ENCODE data around the gene PKDCC.

The PKDCC gene

DNA sequence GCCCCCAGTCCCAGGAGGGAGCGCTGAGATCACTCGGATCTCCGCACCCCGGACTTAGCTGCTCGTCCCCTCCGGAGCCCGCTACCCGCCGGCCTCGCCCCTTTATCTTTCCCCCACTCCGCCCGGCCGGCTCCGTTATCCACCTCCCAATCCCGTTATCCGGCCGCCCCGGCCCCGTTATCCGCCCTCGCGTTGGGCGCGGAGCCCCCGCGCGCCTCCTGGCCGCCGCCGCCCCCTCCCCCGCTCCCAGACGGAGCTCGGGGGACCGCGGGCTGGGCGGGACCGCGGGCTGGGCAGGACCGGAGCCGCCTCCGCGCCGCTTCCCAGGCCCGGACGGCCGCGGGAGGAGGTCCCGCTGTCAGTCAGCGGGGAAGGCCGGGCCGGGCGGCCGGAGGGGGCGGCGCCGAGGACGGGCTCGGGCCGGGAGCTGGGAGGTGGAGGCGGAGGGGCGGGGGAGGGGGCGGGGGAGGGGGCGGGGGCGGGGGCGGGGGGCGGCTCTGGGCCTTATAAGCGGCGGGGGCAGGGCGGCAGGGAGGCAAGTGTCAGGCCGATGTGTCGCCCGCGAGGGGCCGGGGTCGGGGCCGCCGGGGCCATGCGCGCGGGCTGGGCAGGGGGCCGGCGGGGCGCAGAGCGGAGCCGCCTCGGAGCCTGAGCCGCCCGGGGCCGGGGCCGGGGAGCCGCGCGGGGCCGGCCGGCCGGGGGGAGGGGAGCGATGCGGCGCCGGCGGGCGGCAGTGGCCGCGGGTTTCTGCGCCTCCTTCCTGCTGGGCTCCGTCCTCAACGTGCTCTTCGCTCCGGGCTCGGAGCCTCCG is at the start of gene PKDCC:
PKDCC (plus strand) TSS at position 534 of the 811 bp plus-strand sequence; CDS start at position 713, 179 bp downstream.
- peak; percentile 79 for DNase-seq (ENCODE audit: low read depth)

DNA sequence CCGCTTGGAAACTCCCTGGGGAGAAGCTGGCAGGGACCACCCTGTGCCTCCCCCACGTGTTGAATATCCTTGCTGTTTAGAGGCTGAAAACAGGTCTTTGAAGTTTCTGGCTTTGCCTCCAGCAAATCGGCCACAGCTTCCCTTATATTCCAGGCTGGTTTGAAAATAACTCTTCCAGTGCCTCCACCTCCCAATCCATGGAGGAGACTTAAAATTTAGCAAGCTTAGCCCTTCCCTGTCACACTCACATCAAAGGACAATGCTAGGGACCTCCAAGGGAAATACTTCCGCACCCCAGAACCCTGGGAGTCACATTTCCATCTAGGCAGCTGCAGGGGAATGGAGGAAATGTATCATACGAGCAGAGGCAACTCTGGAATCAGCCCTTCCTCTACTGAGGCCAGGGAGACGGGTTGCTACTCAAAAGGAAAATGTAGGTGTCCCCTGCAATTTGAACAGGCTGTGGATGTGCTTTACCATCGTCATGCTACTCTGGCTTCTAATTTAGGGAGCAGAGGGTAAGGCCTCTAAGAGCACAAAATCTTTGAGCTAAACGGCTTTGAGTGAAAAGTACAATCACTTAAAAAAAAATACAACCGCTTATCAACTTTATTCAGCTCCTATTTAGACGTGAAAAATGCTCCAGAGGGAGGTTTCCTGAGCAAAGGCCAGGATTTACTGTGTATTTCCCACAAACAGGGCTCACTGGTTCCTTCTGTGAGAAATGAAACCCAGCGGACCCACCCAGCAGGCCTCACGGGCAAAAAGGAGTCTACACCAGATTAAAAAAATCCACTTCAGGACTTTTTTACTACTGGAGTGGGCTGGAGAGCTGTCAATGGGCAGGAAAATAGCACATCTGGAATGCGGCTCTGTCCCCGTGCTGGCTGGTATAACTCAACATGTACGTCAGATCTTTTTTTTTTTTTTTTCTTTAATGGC is 49.4 kb upstream of the PKDCC start:
- DNase-seq (ENCODE audit: low read depth): no peak

DNA sequence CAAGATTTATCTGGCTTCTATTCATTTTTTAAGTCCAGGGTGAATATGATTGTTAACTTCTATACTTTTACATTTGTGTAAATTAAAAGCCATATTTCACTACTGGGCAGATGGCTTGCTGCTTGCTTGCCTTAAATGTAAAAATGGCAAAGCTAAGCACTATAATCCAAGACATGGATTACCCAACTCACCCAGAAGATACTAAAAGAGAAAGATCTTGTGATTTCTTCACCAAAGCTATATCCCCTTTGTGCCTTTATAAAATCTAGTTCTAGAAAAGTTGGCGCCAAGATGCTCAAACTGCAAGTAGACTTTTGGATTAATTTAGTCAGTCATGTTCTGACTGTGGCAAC is 48.7 kb upstream of the PKDCC start:
- no peak for DNase-seq (ENCODE audit: low read depth)

DNA sequence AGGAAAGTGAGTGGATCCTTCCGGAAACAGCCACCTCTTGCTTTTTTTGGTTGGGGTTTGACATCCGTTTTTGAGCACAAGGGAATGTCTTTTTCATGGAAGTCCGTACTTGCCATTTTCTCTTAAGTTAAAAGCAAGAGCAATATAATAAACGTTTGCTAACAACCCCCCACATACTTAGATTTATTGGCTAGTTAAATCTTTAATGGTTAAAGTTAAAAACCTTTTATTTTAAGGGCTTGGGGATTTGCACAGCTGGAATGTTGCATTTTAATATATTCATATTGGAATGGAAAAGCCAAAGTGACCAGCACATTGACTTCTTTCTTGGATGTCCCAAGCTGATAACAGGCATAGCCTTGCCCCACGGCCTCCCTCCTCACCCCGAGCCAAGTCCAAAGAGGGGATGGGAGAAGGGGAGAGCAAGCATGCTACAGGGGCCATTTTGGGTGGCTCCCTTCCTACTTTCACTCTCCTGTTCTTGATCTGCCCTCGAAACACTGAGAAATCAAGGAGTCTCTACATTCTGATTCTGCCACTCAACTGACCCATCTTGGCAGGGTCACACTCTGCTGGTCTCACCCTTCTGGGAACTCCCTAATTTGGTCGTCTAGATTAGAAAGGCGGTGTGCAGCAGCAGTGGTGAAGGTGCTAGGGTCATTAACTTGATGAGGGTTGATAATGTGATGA is 48.1 kb upstream of the PKDCC start:
- DNase-seq (ENCODE audit: low read depth): no peak

DNA sequence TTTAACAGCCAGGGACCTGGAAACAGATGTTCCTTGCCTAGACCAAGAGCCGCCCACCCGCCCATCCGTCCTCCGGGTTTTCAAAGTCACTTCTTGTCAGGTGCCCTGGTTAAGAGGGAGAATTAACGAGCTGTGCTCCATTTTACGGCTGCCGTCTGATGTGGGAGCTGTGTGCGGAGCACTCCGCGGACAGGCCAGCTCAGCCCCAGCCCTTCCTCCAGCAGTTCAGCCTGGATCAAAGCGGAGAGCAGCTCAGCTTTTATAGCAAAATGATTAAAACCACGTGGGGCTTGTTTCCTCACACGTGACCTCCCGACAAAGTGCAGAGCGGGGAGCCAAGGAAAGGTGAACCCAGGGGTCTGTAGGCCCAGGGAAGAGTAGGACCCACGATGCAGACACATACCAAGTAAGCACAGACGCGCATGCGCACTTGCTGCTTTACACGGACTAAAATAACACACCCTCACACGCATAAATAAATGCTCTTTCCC is 46.1 kb upstream of the PKDCC start:
- DNase-seq (ENCODE audit: low read depth): no peak

DNA sequence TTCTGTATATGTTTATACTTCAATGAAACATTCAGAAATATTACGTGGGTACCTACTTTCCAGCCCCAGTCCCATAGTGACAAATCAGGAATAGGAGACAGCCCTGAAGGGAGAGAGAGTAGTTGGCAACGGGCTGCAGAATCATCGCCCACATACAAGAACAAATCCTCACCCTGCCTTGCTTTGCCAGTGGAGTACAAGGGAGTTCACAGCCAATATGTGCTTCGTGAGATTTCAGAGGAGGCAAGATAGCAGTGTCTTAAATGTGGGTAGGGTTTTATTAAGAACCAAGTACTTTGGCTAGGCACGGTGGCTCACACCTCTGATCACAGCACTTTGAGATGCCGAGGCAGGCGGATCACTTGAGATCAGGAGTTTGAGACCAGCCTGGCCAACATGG is 40.3 kb upstream of the PKDCC start:
- DNase-seq (ENCODE audit: low read depth): no peak

- DNase-seq (ENCODE audit: low read depth): no peak
Observed at GRCh38 chr2:42008241-42008921, 39.4 kb upstream of the PKDCC start.

GRCh38 chr2:42009657-42010580 is 37.9 kb upstream of the PKDCC start:
- no peak for DNase-seq (ENCODE audit: low read depth)

- DNase-seq (ENCODE audit: low read depth): peak; percentile 67
Observed at GRCh38 chr2:42010743-42011298, 37.0 kb upstream of the PKDCC start.

- DNase-seq (ENCODE audit: low read depth): no peak
Observed at GRCh38 chr2:42012137-42012536, 35.7 kb upstream of the PKDCC start.

DNA sequence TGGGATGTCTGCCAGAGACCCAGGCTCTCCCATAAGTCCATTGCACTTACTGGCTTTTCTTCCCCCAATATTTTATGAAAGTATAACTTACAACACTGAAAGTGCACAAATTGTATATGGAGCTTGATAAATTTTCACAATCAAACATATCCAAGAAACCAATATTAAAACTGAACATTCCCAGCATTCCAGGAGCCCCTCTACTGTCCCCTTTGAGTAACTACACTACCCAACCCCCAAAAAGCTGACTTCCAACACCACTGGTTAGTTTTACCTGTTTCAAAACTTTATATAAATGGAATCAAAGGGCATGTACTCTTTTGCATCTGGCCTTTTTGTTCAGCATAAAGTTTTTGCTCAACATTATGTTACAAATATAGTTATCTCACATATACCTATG is 35.2 kb upstream of the PKDCC start:
- DNase-seq (ENCODE audit: low read depth): no peak

GRCh38 chr2:42013409-42013808 is 34.4 kb upstream of the PKDCC start:
- no peak for DNase-seq (ENCODE audit: low read depth)

- DNase-seq (ENCODE audit: low read depth): no peak
Observed at GRCh38 chr2:42021464-42021863, 26.4 kb upstream of the PKDCC start.

GRCh38 chr2:42025151-42025582 is 22.7 kb upstream of the PKDCC start:
- no peak for DNase-seq (ENCODE audit: low read depth)

- no peak for DNase-seq (ENCODE audit: low read depth)
Observed at GRCh38 chr2:42026272-42026671, 21.5 kb upstream of the PKDCC start.

- no peak for DNase-seq (ENCODE audit: low read depth)
Observed at GRCh38 chr2:42028571-42029148, 19.2 kb upstream of the PKDCC start.

DNA sequence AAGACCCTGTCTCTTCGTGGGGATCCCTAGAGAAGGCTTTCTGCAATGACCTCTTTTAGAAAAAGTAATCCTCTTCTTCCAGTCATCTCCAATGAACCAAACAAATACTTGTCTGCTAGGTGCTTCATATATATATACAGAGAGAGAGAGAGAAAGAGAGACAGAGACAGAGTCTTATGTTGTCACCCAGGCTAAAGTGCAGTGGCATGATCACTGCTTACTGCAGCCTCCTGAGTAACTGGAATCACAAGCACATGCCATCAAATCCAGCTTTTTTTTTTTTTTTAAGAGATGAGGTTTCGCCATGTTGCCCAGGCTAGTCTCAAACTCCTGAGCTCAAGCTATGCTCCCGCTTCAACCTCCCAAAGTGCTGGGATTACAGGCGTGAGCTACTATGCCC is 18.6 kb upstream of the PKDCC start:
- DNase-seq (ENCODE audit: low read depth): no peak

DNA sequence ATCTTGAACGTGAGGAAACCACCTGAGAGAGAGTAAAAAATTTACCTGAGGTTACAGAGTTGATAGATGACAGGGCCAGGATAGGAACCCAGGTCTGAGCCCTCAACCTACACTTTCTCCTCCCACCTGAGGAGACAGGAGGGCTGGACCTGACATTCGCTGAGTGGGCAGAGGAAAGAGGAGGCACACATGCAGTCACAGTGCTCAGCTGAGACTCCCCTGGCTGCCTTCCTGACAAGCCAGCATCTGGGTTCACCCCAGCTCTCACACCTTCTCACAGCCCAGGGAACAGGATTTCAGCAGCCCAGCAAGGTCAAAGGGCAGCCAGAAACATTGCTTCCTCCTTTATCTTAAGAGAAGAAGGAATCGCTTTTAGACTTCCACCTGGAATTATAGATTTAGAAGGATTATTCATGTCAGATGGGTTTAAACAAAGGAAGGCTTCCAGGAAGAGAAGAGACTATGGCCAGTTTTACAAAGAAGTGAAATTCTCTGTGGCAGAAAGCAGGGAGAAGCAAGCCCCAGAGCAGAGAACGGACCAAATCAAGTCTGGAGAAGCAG is 18.1 kb upstream of the PKDCC start:
- DNase-seq (ENCODE audit: low read depth): no peak

DNA sequence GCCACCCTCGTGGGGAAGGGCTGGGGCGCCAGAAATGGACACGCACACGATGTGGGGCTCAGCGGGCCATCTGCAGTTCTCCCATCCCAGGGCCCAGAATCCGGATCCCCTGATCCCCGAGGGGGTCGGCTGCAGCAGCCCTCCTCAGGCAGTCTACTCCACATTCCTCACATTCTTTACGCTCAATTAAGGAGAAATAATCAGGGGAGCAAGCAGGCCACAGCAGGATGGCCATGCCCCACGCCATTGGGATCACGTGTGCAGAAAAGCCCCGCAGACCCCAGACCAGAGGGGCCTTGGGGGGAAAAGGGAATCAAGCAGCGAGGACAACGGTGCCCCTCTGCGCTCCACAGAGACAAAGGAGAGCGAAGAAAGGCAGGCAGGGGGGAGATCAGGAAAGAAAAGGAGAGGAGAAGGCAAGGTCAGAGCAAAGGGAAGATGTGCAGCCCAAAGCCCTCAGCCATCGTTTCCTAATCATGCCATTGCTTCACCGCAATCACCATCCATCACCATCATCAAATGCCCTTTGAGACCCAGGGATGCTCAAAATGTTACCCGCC is 17.5 kb upstream of the PKDCC start:
- no peak for DNase-seq (ENCODE audit: low read depth)

Measured in ELR (cell line).